ENCODE data around the gene NOG.

The NOG gene

GRCh38 chr17:56593646-56594319 lies at the start of gene NOG:
Gene NOG (plus strand): TSS chr17:56593699. CDS start chr17:56594224, 525 bp downstream.
- DNase-seq (ENCODE audit: low spot score) = no peak

- DNase-seq (ENCODE audit: low spot score) = no peak
Measured at GRCh38 chr17:56545106-56545505, 48.4 kb upstream of the NOG start.

- DNase-seq (ENCODE audit: low spot score) = no peak
Measured at GRCh38 chr17:56545930-56546329, 47.6 kb upstream of the NOG start.

GRCh38 chr17:56548661-56549060 lies 44.8 kb upstream of the NOG start:
- no peak for DNase-seq (ENCODE audit: low spot score)

- DNase-seq (ENCODE audit: low spot score) = no peak
Measured at GRCh38 chr17:56549501-56549900, 44.0 kb upstream of the NOG start.

- no peak for DNase-seq (ENCODE audit: low spot score)
Measured at GRCh38 chr17:56557682-56558081, 35.8 kb upstream of the NOG start.

GRCh38 chr17:56558088-56558487 lies 35.4 kb upstream of the NOG start:
- DNase-seq (ENCODE audit: low spot score) = no peak

- DNase-seq (ENCODE audit: low spot score) = no peak
Measured at GRCh38 chr17:56570199-56570598, 23.3 kb upstream of the NOG start.

GRCh38 chr17:56571456-56571855 lies 22.0 kb upstream of the NOG start:
- no peak for DNase-seq (ENCODE audit: low spot score)

GRCh38 chr17:56577190-56577842 lies 16.2 kb upstream of the NOG start:
- no peak for DNase-seq (ENCODE audit: low spot score)

- DNase-seq (ENCODE audit: low spot score) = no peak
Measured at GRCh38 chr17:56577843-56578204, 15.7 kb upstream of the NOG start.

- DNase-seq (ENCODE audit: low spot score) = no peak
Measured at GRCh38 chr17:56581635-56582627, 11.6 kb upstream of the NOG start.

GRCh38 chr17:56583772-56584171 lies 9.7 kb upstream of the NOG start:
- DNase-seq (ENCODE audit: low spot score) = no peak

GRCh38 chr17:56587298-56587697 lies 6.2 kb upstream of the NOG start:
- DNase-seq (ENCODE audit: low spot score) = no peak

- peak; percentile 28 for DNase-seq (ENCODE audit: low spot score)
Measured at GRCh38 chr17:56592487-56593085, 913 bp upstream of the NOG start.

- DNase-seq (ENCODE audit: low spot score) = no peak
Measured at GRCh38 chr17:56593086-56593645, 333 bp upstream of the NOG start.

GRCh38 chr17:56594320-56595107 lies 1.0 kb downstream of the NOG start:
- DNase-seq (ENCODE audit: low spot score) = no peak

GRCh38 chr17:56595108-56595418 lies 1.6 kb downstream of the NOG start:
- DNase-seq (ENCODE audit: low spot score) = no peak

GRCh38 chr17:56595831-56596690 lies 2.6 kb downstream of the NOG start:
- DNase-seq (ENCODE audit: low spot score) = no peak
